ENCODE measurements around the gene PRSS53.
A peak's percentile ranks its signal among the peaks of the same experiment; 100 is the strongest.

Gene PRSS53

DNA sequence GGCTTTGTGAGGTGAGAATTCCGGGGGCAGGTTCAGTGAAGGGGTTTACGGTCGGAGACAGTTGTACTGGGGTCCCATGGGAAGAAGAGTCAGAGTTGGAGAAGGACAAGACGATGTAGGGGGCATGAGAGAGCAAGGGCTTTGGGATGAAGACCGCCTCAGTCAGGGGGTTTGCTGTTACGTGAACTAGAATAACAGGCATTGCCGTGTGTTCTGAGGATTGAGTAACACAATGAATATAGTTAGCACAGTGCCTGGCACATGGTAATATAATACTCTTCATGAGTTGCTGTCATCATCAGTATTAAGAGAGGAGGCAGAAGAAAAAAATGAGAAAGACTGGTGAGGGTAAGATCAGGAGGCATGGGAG lies 13.9 kb downstream of the PRSS53 start:
- no peaks in the 10 kb centered on the region for H3K9me3 ChIP-seq (ENCODE audit: control insufficient read depth, low read length)
- H3K4me3 ChIP-seq (ENCODE audit: extremely low read depth, insufficient read depth, low read length, poor library complexity, severe bottlenecking): peak overlapping the region; percentile 59
- H3K27ac ChIP-seq (ENCODE audit: low read depth, low read length, severe bottlenecking): peak overlapping the region; percentile 93
- WGBS, 2 experiments (ENCODE audit: insufficient coverage in 2 of 2): 2 to 8% methylated on average over 7 of the region's 7 CpGs
- peaks cover 41% of the 10 kb centered on the region for H3K36me3 ChIP-seq (ENCODE audit: control insufficient read depth, insufficient read depth, low read length)
- no peaks in the 10 kb centered on the region for H3K4me1 ChIP-seq (ENCODE audit: control insufficient read depth, insufficient read depth, low read length, poor library complexity, severe bottlenecking)

DNA sequence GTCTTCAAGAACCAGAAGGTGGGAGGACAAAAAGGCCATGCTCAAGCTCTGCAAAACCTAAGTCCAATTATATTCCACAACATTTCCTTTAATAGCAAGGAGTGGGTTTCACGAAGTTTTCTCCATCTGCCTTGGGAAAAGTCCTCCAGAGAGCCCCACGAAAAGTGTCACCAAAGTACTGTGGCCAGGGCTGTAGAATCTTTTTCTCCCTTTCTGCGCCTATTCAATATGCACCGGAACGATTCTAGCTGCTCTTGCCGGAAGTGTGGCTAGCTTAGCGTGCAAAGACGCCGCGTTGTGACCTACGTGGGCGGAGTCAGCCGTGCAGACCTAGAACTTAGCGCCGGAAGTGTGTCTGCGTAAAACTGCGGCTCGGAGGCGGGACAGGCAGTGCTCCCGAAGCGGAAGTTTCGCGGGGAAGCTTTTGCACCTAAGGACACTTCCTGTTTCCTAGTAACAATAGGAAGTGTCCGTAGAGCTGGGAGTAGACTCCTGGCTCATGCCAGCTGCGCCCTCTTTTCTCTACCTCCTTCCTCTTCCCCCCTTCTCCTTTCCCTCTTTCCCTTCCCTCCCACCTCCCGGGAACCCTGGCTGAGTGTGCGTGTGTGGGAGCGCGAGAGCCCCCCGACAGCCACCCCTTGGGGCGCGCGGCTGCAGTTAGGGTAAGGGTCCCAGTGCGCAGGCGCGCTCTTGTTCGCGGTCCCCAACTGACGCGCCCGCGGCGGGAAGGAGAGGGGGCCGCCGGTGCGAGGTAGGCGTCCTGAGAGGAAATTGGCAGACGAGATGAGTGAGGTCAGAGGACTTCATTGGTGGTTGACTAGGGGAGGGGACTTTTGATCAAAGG lies 14.6 kb downstream of the PRSS53 start, which contains the start of the genes ZNF646 and ZNF668:
Gene ZNF646 (plus strand): TSS at position 453 of the 844 bp plus-strand sequence. CDS start 1,903 bp downstream, outside the sequence.
Gene ZNF668 (minus strand): TSS at position 271 of the 844 bp plus-strand sequence. CDS start 9,781 bp downstream, outside the sequence.
- Histone ChIP-seq H3K4me3 (ENCODE audit: extremely low read depth, insufficient read depth, low read length, poor library complexity, severe bottlenecking) (peak within 1 kb of the TSS; percentile 59), H3K9me3 (ENCODE audit: control insufficient read depth, low read length) (no peaks in the 10 kb centered on the region), H3K36me3 (ENCODE audit: control insufficient read depth, insufficient read depth, low read length) (peaks cover 35% of the 10 kb centered on the region), H3K27ac (ENCODE audit: low read depth, low read length, severe bottlenecking) (peak within 1 kb of the TSS; percentile 93), H3K4me1 (ENCODE audit: control insufficient read depth, insufficient read depth, low read length, poor library complexity, severe bottlenecking) (no peaks in the 10 kb centered on the region)
- 0 to 1% methylated on average over 32 to 38 of the region's 48 CpGs for WGBS, 2 experiments (ENCODE audit: insufficient coverage in 2 of 2)

DNA sequence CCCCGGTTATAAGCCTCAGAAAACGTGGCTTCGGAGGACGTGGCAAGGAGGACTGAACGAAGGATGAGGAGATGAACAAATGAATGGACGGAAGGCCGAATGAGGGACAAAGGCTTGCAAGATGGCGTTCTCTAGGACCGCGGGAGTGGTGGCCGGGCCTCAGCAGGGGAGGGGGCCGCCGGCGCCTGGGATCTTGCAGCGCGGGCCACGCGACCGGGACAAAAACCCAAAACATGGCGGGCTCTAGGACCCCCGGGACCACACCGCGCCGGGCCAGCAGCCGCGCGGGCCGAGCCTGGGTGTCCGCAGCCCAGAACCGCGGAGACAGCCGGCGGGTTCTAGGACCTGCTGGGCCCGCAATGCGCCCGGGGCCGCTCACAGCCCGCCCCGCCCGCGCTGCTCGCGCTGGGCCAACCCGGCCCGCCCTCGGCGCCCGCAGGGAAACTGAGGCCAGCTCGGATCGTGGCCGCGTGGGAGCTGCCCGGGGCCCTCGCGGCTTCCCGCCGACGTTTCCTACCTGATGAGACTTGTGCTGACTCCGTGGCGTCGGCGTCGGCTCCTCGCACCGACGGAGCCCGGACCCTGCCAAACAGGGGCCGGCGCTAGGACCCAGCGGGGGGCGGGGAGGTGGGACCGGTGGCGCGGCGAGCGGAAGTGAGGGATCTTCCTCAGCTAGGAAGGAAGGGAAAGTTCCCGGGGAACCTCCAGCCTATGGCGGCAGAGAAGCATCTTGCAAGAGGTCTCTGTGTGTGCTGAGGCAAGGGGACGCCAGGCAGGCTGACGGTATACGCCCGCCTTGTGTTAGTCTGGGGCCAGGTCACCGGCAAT lies 15.4 kb downstream of the PRSS53 start:
- no peaks in the 10 kb centered on the region for H3K4me1 ChIP-seq (ENCODE audit: control insufficient read depth, insufficient read depth, low read length, poor library complexity, severe bottlenecking)
- H3K9me3 ChIP-seq (ENCODE audit: control insufficient read depth, low read length): no peaks in the 10 kb centered on the region
- H3K27ac ChIP-seq (ENCODE audit: low read depth, low read length, severe bottlenecking): peak overlapping the region; percentile 93
- peak overlapping the region; percentile 59 for H3K4me3 ChIP-seq (ENCODE audit: extremely low read depth, insufficient read depth, low read length, poor library complexity, severe bottlenecking)
- peaks cover 27% of the 10 kb centered on the region for H3K36me3 ChIP-seq (ENCODE audit: control insufficient read depth, insufficient read depth, low read length)
- 0% methylated on average over 52 to 77 of the region's 83 CpGs for WGBS, 2 experiments (ENCODE audit: insufficient coverage in 2 of 2)

DNA sequence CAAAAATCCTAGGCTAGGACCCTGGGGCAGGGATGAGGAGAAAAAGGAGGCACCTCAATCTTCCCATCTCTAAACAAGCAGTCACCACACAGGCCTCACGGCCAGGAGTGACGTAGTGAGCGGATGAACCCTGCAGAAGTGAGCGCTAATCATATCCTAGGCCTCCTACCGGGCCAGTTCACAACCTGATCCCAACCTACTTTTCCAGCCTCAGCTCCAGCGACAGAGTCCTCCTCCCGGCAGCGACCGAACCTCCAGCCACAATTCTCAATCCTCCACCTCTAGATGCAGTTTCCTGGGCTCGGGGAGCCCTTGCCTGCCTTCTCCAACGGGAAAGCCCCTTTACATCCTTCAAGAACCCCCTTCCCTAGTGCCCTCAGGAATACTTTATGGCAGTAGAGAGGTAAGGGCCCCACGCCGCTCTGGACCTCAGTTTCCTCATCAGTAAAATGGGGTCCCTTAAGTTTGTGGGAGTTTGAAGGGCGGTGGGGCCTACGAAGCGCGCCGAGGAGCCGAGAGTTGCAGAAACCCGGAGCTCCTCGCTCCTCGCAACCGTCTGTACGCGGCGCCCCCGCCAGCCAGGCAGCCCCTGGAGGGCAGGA lies 16.1 kb downstream of the PRSS53 start:
- Histone ChIP-seq H3K4me1 (ENCODE audit: control insufficient read depth, insufficient read depth, low read length, poor library complexity, severe bottlenecking) (no peaks in the 10 kb centered on the region), H3K4me3 (ENCODE audit: extremely low read depth, insufficient read depth, low read length, poor library complexity, severe bottlenecking) (peak overlapping the region; percentile 59), H3K27ac (ENCODE audit: low read depth, low read length, severe bottlenecking) (peak overlapping the region; percentile 93), H3K9me3 (ENCODE audit: control insufficient read depth, low read length) (no peaks in the 10 kb centered on the region), H3K36me3 (ENCODE audit: control insufficient read depth, insufficient read depth, low read length) (peaks cover 22% of the 10 kb centered on the region)
- 1 to 2% methylated on average over 21 to 25 of the region's 27 CpGs for WGBS, 2 experiments (ENCODE audit: insufficient coverage in 2 of 2)

DNA sequence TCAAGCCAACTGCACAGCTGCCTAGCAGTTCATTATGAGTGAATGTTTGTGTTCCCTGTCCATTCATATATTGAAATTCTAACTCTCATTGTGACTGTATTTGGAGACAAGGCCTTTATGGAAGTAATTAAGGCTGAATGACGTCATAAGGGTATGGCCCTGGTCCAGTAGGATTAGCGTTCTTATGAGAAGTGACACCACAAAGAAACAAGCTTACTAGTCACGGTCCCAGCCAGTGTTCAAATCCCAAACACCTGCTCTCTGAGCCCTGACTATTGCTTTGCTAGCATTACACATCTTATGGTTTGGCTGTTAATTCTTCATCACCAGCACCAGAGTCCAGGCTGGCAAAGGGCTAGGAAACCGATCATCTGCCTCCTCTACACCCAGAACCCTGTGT lies 16.9 kb downstream of the PRSS53 start:
- Histone ChIP-seq H3K9me3 (ENCODE audit: control insufficient read depth, low read length) (no peaks in the 10 kb centered on the region), H3K27ac (ENCODE audit: low read depth, low read length, severe bottlenecking) (peak overlapping the region; percentile 93), H3K4me3 (ENCODE audit: extremely low read depth, insufficient read depth, low read length, poor library complexity, severe bottlenecking) (peak overlapping the region; percentile 59), H3K4me1 (ENCODE audit: control insufficient read depth, insufficient read depth, low read length, poor library complexity, severe bottlenecking) (no peaks in the 10 kb centered on the region), H3K36me3 (ENCODE audit: control insufficient read depth, insufficient read depth, low read length) (peaks cover 17% of the 10 kb centered on the region)
- 76 to 79% methylated on average over 3 to 4 of the region's 4 CpGs for WGBS, 2 experiments (ENCODE audit: insufficient coverage in 2 of 2)

DNA sequence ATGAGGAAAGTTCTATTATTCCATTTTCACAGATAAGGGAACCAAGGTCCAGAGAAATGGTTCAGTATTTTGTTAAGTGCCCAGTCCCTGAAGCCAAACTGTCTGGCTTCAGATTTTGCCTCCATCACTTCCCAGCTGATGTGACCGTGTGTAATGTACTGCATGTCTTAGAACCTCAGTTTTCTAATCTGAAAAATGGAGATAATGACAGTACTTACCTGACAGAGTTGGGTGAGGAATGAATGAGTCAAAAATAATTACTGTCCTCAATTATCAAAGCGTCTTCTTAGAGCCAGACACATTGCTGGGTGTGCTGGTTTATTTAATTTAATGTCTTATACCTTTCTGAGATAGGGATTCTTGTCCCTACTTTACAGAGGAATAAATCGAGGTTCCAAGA lies 21.4 kb downstream of the PRSS53 start:
- H3K27ac ChIP-seq (ENCODE audit: low read depth, low read length, severe bottlenecking): no peak overlapping the region
- WGBS, 2 experiments (ENCODE audit: insufficient coverage in 2 of 2): 89% methylated on average over 1 of the region's 3 CpGs; no CpG with 5 or more reads in 1 of the 2 experiments
- H3K4me3 ChIP-seq (ENCODE audit: extremely low read depth, insufficient read depth, low read length, poor library complexity, severe bottlenecking): no peak overlapping the region
- H3K9me3 ChIP-seq (ENCODE audit: control insufficient read depth, low read length): no peaks in the 10 kb centered on the region
- peaks cover 18% of the 10 kb centered on the region for H3K36me3 ChIP-seq (ENCODE audit: control insufficient read depth, insufficient read depth, low read length)
- peaks cover 13% of the 10 kb centered on the region for H3K4me1 ChIP-seq (ENCODE audit: control insufficient read depth, insufficient read depth, low read length, poor library complexity, severe bottlenecking)

DNA sequence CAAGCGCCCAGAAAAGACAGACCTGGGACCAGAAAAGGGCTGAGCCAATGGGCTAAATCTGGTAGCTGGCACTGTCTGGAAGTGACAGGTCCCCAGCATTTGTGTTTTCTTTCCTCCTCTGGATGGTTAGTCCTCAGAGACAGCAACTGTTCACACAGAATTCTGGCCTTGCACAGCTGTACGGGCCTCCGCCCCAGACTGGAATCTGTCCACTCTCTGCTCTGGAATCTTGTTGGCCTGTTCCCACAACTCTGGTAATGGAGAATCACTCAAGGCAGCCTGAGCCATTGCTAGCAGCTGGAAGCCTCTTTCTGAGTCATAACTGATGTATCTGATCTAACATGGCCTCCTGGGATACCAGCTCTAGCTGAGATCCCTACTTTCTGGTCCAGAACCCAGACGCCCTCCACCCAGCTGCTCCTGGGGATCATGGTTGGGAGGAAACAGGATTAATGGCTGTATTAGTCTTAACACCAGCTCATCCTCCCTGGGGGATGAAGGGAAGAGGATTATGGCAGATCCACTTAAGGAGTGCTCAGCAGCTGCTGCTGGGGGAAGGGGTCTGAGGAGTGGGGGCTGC lies 23.8 kb downstream of the PRSS53 start:
- no peaks in the 10 kb centered on the region for H3K9me3 ChIP-seq (ENCODE audit: control insufficient read depth, low read length)
- peaks cover 35% of the 10 kb centered on the region for H3K36me3 ChIP-seq (ENCODE audit: control insufficient read depth, insufficient read depth, low read length)
- no peak overlapping the region for H3K4me3 ChIP-seq (ENCODE audit: extremely low read depth, insufficient read depth, low read length, poor library complexity, severe bottlenecking)
- peaks cover 13% of the 10 kb centered on the region for H3K4me1 ChIP-seq (ENCODE audit: control insufficient read depth, insufficient read depth, low read length, poor library complexity, severe bottlenecking)
- WGBS, 2 experiments (ENCODE audit: insufficient coverage in 2 of 2): 95% methylated on average over 3 of the region's 4 CpGs
- H3K27ac ChIP-seq (ENCODE audit: low read depth, low read length, severe bottlenecking): peak overlapping the region; percentile 91

DNA sequence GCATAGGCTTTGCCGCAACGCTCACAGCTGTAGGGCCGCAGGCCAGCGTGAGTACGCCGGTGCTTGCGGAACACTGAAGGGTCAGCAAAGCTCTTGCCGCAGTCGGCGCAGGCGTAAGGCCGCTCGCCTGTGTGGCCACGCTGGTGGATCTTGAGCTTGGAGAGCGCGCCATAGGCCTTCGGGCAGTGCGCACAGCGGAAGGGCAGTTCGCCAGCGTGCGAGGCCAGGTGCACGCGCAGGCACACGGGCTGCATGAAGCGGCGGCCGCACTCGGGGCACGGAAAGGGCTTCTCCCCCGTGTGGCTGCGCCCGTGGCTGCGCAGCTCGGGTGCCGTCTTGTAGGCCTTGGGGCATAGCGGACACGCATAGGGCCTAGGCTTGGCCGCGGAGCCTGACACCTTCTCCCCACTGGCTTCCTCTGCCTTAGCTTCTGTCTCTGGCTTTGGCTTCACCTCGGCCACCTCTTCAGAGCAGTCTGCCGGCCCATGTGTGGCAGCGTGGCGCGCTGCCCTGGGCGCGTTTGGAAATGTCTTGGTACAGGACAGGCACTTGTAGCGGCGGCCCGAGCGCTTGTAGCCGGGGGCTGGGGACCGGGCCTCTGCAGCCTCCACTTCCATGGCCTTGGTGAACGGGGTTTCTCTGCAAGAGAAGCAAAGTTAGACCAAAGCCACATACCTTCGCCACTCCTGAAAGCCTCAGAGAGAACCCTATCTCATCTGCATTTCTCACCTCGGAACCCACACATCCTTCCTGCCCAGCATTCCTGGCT lies 24.7 kb downstream of the PRSS53 start:
- 98% methylated on average over 51 to 56 of the region's 56 CpGs for WGBS, 2 experiments (ENCODE audit: insufficient coverage in 2 of 2)
- peak overlapping the region; percentile 91 for H3K27ac ChIP-seq (ENCODE audit: low read depth, low read length, severe bottlenecking)

DNA sequence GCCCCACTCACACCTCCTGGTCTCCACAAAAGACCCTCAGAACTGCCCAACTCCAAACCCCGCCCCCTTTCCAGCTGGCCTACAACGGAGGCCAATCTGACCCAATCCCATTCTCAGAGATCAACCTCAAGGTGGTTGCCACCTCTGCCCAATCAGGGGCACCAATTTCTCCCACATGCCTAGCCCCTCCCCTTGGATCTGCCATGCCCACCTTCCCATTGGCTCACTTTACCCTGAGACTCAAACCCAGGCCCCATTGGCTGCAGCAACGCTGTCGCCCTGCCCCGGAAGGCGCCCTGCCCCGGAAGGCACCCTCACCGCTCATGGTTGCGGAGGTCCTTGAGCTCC lies 25.3 kb downstream of the PRSS53 start:
- WGBS, 2 experiments (ENCODE audit: insufficient coverage in 2 of 2): 93% methylated on average over 8 to 9 of the region's 9 CpGs
- Histone ChIP-seq H3K9me3 (ENCODE audit: control insufficient read depth, low read length) (no peaks in the 10 kb centered on the region), H3K4me1 (ENCODE audit: control insufficient read depth, insufficient read depth, low read length, poor library complexity, severe bottlenecking) (peaks cover 13% of the 10 kb centered on the region), H3K4me3 (ENCODE audit: extremely low read depth, insufficient read depth, low read length, poor library complexity, severe bottlenecking) (no peak overlapping the region), H3K27ac (ENCODE audit: low read depth, low read length, severe bottlenecking) (no peak overlapping the region), H3K36me3 (ENCODE audit: control insufficient read depth, insufficient read depth, low read length) (peaks cover 45% of the 10 kb centered on the region)

More for the DNA sequence above, 24.7 kb downstream of the PRSS53 start:
- H3K9me3 ChIP-seq (ENCODE audit: control insufficient read depth, low read length): no peaks in the 10 kb centered on the region
- peaks cover 41% of the 10 kb centered on the region for H3K36me3 ChIP-seq (ENCODE audit: control insufficient read depth, insufficient read depth, low read length)
- H3K4me1 ChIP-seq (ENCODE audit: control insufficient read depth, insufficient read depth, low read length, poor library complexity, severe bottlenecking): peaks cover 13% of the 10 kb centered on the region
- H3K4me3 ChIP-seq (ENCODE audit: extremely low read depth, insufficient read depth, low read length, poor library complexity, severe bottlenecking): no peak overlapping the region
